Mesodermal cell (in vitro differentiated cells): ENCODE results near the gene EEF2.
A peak's percentile ranks its signal among the peaks of the same experiment; 100 is the strongest.
"Not testable (repeated sequence)": the region's sequence is repeated elsewhere in the genome, so short reads cannot be mapped to it uniquely, and the experiment has no call there.

Experiments used
- H3K27ac ChIP-seq: 2 replicates; pipeline ENCODE4 v1.7.0; 2013; ENCODE audit warnings: mild to moderate bottlenecking, low read depth, low read length, moderate library complexity; ENCODE audit not compliant: severe bottlenecking
- H3K36me3 ChIP-seq: 2 replicates; pipeline ENCODE4 v1.7.1; 2013; ENCODE audit warnings: mild to moderate bottlenecking, low read length, moderate library complexity; ENCODE audit not compliant: control insufficient read depth, insufficient read depth
- H3K4me1 ChIP-seq: one replicate; pipeline ENCODE4 v1.7.1; 2013; ENCODE audit warnings: mild to moderate bottlenecking, low read length; ENCODE audit not compliant: insufficient read depth, control insufficient read depth, poor library complexity, severe bottlenecking
- H3K4me3 ChIP-seq: 2 replicates; pipeline ENCODE4 v1.7.0; 2013; ENCODE audit warnings: low read length, control low read depth, mild to moderate bottlenecking; ENCODE audit not compliant: insufficient read depth, poor library complexity, severe bottlenecking; ENCODE audit errors: extremely low read depth
- H3K9me3 ChIP-seq: 2 replicates; pipeline ENCODE4 v1.7.1; 2013; ENCODE audit warnings: mild to moderate bottlenecking, low read length, moderate library complexity; ENCODE audit not compliant: control insufficient read depth
- WGBS, 2 experiments: methylation state at CpG; one replicate each; pipeline ENCODE4 v1.1.5; 2013; ENCODE audit warnings: missing lambda C conversion rate in 2 of 2; ENCODE audit not compliant: insufficient coverage in 2 of 2; 5-methylcytosine and 5-hydroxymethylcytosine counted together

EEF2 gene

DNA sequence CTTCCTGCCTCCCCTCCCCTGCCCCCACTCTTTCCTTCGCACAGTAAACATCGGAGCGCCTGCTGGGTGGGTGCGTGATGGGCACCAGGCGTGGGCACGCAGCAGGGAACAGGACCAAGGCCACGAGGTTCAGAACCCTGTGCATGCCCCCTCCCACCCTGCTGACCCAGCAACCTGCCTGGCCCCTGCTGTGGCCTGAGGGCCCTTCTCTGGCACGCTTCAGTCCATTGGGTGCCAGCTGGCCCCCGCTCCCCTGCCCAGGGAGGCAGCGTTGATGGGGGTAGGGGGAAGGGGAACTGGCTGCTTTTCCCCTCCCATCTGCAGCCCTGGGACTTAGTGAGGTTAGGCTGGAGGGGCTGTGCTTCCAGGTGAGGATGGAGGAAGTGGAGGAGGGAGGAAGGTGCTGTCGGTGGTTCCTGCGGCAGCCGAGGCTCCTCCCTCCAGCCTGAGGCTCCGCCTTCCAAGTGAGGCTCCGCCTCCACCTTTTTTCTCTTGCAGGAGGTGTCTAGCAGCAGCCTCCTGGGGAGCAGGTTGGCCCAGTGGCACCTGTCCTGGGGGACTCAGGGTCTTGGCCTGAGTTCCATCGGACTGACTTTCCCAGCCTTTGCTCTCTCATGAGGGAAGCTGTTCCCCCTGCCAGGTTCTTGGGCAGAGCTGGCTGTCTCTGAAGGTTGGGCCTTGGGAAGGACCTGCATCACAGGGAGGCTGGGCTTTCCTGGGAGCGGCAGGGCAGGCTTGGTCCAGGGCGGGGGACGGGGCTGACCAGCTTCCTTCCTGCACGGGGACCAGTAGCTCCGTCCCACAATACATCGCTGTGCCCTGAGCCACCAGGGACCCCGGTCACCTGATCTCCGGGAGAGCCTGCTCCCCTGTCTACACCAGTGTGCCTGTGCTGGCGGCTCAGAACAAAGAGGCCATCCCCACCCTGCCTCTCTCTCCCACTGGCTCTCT is 29.6 kb upstream of the EEF2 start:
- Histone ChIP-seq H3K9me3 (no peaks in the 10 kb centered on the region), H3K36me3 (peaks cover 75% of the 10 kb centered on the region), H3K27ac (no peak overlapping the region), H3K4me1 (peaks cover 3% of the 10 kb centered on the region), H3K4me3 (no peak overlapping the region)
- 88 to 98% methylated on average over 16 to 21 of the region's 25 CpGs for WGBS, 2 experiments

- peaks cover 11% of the 10 kb centered on the region for H3K4me1 ChIP-seq
- H3K4me3 ChIP-seq, result no peak overlapping the region
- 96 to 98% methylated on average over 18 to 20 of the region's 20 CpGs for WGBS, 2 experiments
- H3K9me3 ChIP-seq, result no peaks in the 10 kb centered on the region
- no peak overlapping the region for H3K27ac ChIP-seq
- H3K36me3 ChIP-seq, result peaks cover 71% of the 10 kb centered on the region
Measured at GRCh38 chr19:4013886-4014540, 28.8 kb upstream of the EEF2 start.

DNA sequence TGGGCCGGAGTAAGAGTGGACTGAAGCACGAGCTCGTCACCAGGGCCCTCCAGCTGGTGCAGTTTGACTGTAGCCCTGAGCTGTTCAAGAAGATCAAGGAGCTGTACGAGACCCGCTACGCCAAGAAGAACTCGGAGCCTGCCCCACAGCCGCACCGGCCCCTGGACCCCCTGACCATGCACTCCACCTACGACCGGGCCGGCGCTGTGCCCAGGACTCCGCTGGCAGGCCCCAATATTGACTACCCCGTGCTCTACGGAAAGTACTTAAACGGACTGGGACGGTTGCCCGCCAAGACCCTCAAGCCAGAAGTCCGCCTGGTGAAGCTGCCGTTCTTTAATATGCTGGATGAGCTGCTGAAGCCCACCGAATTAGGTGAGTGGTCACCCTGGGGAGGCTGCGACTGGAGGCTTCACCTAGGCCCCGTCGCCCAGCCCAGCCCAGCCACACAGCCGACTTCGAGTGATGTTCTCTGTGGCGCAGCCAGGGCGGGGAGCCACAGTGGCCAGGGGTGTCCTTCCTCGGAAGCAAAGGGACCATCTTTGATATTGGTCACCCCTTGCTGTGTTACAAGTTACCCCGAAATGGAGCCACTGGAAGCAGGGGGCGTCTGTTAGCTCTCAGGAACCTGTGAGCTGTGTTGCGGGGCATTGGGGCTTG is 27.8 kb upstream of the EEF2 start:
- H3K4me1 ChIP-seq, result peaks cover 11% of the 10 kb centered on the region
- WGBS, 2 experiments, result 95 to 96% methylated on average over 33 of the region's 33 CpGs
- H3K9me3 ChIP-seq, result no peaks in the 10 kb centered on the region
- H3K36me3 ChIP-seq, result peaks cover 64% of the 10 kb centered on the region
- H3K27ac ChIP-seq, result no peak overlapping the region
- no peak overlapping the region for H3K4me3 ChIP-seq

- Histone ChIP-seq H3K4me3 (no peak overlapping the region), H3K4me1 (peaks cover 11% of the 10 kb centered on the region), H3K9me3 (no peaks in the 10 kb centered on the region), H3K27ac (no peak overlapping the region), H3K36me3 (peaks cover 63% of the 10 kb centered on the region)
- 94 to 96% methylated on average over 21 to 26 of the region's 27 CpGs for WGBS, 2 experiments
Measured at GRCh38 chr19:4012092-4012974, 27.1 kb upstream of the EEF2 start.

GRCh38 chr19:4011430-4011829 is 26.2 kb upstream of the EEF2 start:
- Histone ChIP-seq H3K36me3 (peaks cover 55% of the 10 kb centered on the region), H3K4me1 (peaks cover 11% of the 10 kb centered on the region)
- WGBS, 2 experiments, result 90 to 99% methylated on average over 2 to 6 of the region's 6 CpGs
- not testable (repeated sequence) for H3K27ac ChIP-seq, H3K9me3 ChIP-seq, H3K4me3 ChIP-seq

GRCh38 chr19:4010808-4011110 is 25.5 kb upstream of the EEF2 start:
- Histone ChIP-seq H3K4me3 (no peak overlapping the region), H3K4me1 (peaks cover 11% of the 10 kb centered on the region), H3K27ac (no peak overlapping the region), H3K36me3 (peaks cover 49% of the 10 kb centered on the region), H3K9me3 (no peaks in the 10 kb centered on the region)
- 89 to 95% methylated on average over 14 of the region's 14 CpGs for WGBS, 2 experiments

DNA sequence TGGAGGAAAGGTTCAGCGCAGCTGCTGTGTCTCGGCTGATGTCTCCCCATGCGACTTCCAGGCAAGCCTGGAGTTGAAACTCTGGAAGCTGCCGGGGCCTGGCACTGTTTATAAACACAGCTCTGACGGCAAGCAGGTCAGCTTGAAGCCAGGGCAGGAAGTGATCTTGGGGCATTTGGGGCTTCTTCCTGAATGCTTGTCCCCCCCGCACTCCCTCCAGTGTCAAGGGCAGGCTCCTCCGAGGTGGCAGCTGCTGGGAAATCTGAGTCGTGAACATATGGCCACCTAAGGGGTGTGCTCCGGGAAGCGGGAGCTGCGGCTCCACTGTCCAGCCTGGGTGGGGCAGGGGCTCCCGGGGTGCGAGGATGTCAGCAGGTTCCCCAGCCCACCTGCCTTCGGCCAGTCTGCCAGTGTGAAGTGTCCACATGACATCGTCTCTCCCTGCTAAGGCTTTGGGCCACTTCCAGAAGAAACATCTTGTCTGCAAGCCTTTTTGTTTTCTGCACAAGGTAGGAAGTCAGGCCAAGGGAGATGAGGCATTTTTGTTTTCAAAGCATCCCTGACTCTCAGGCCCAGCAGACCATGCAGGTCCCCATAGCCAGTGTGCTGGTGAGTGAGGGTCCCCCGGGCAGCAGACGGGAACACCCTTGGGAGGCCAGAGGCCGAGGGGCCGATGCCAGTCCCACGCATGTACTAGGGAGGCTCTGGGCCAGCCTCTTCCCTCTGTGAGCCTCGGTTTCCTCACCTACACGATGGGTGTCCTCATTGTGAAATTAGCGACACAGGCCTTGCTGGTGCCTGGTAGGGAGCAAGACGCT is 24.9 kb upstream of the EEF2 start:
- 90 to 96% methylated on average over 17 to 24 of the region's 24 CpGs for WGBS, 2 experiments
- peaks cover 43% of the 10 kb centered on the region for H3K36me3 ChIP-seq
- H3K27ac ChIP-seq, result peak overlapping the region; percentile 53
- H3K9me3 ChIP-seq, result no peaks in the 10 kb centered on the region
- no peak overlapping the region for H3K4me3 ChIP-seq
- H3K4me1 ChIP-seq, result peaks cover 11% of the 10 kb centered on the region

DNA sequence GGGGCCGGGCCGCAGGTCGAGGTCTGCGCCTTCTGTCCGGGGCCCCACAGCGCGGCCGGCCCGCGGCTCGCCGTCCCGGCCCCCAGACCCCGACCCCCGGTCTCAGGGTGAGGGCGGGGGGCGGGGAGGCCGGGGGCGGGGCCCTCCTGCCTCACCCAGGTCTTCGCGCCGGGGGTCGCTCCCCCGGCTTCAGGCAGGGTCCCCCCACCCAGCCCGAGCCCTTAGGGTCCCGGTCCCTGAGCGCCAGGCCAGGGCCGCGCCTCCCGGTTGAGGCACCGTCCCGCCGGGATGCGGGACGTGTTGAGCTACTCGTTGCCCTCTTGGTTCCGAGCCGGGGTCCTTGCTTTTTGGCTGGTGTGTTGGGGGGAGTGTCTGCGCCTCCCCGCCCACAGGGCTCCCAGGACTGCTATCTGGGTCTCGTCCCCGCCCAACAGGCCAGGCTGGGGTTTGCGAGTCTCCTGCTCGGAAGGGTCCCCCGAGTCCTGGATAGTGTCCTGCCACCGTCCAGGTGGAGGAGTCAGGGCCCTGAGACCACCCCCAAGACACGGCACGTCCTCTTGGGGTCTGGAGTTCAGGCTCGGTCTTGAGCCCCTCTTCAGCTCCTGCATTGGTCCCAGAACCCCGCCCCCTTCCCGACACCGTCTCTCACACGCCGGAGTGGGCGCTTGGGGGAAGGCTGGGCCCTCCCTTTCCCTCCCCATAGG is 22.7 kb upstream of the EEF2 start:
- Histone ChIP-seq H3K9me3 (no peaks in the 10 kb centered on the region), H3K4me3 (peak overlapping the region; percentile 92), H3K27ac (no peak overlapping the region), H3K4me1 (peaks cover 11% of the 10 kb centered on the region), H3K36me3 (peaks cover 21% of the 10 kb centered on the region)
- WGBS, 2 experiments, result 0 to 1% methylated on average over 25 of the region's 55 CpGs

GRCh38 chr19:4007021-4007835 is 22.0 kb upstream of the EEF2 start, which contains the start of gene PIAS4:
TSS of gene PIAS4 (plus strand) at chr19:4007736. CDS start at chr19:4007761, 25 bp downstream.
- Histone ChIP-seq H3K27ac (peak within 1 kb of the TSS; percentile 59), H3K4me3 (peak within 1 kb of the TSS; percentile 92), H3K36me3 (peaks cover 13% of the 10 kb centered on the region), H3K4me1 (peaks cover 11% of the 10 kb centered on the region), H3K9me3 (no peaks in the 10 kb centered on the region)
- 0 to 1% methylated on average over 48 to 64 of the region's 91 CpGs for WGBS, 2 experiments
